ENCODE results near the gene FBXO31. TPM values are rescaled to one million over a fixed set of nuclear protein-coding genes. Genes with fewer than 3 reads are reported as not detected.

Gene FBXO31
- total and polyA plus RNA-seq, 2 donors (not counting 1 experiment from before 2014, with no cell fraction given) = 17.8 to 32.9 TPM

- no peak overlapping the region for H3K9ac ChIP-seq (ENCODE audit: low read length)
- H3K9me3 ChIP-seq (ENCODE audit: control extremely low read depth in 1 of 3, control insufficient read depth in 2 of 3, insufficient read depth in 1 of 3, low read length in 2 of 3) = no peaks in the 10 kb centered on the region
- 95% methylated on average over 11 of the region's 12 CpGs for WGBS (ENCODE audit: insufficient coverage)
- peaks cover 13% of the 10 kb centered on the region for H4K20me1 ChIP-seq (ENCODE audit: control insufficient read depth, insufficient read depth, low read length, poor library complexity, severe bottlenecking)
- H3K36me3 ChIP-seq (replicated peaks in 1 of 2; ENCODE audit: control extremely low read depth in 1 of 2, control insufficient read depth in 1 of 2, extremely low read depth in 1 of 2, insufficient read depth in 2 of 2, low read length in 1 of 2) = peaks cover 0 to 24% of the 10 kb centered on the region in 2 experiments
- H3K4me1 ChIP-seq (ENCODE audit: control insufficient read depth in 2 of 2, insufficient read depth in 2 of 2, low read length in 2 of 2) = peaks cover 0 to 4% of the 10 kb centered on the region in 2 donors
- POLR2A ChIA-PET = no interaction called here
- Mint-ChIP-seq H3K27me3 (no peaks in the 10 kb centered on the region), H3K9me3 (ENCODE audit: insufficient read depth) (no peaks in the 10 kb centered on the region), H3K4me1 (peaks cover 4% of the 10 kb centered on the region), H3K27ac (no peak overlapping the region), H3K4me3 (no peak overlapping the region)
- DNase-seq = no peak
- CTCF ChIA-PET = no interaction called here
- H3K27me3 ChIP-seq (replicated peaks in 1 of 4; ENCODE audit: control extremely low read depth in 1 of 4, control insufficient read depth in 3 of 4, insufficient read depth in 4 of 4, low read length in 3 of 4) = no peaks in the 10 kb centered on the region
- intact Hi-C loops (cut with micrococcal nuclease) = no loop called here
- TF ChIP-seq EZH2 (IDR thresholded peaks at IDR 0.05; ENCODE audit: borderline replicate concordance, insufficient read depth, low read depth, low read length, poor library complexity, severe bottlenecking) = no peak
- TF ChIP-seq, protein P1, sequence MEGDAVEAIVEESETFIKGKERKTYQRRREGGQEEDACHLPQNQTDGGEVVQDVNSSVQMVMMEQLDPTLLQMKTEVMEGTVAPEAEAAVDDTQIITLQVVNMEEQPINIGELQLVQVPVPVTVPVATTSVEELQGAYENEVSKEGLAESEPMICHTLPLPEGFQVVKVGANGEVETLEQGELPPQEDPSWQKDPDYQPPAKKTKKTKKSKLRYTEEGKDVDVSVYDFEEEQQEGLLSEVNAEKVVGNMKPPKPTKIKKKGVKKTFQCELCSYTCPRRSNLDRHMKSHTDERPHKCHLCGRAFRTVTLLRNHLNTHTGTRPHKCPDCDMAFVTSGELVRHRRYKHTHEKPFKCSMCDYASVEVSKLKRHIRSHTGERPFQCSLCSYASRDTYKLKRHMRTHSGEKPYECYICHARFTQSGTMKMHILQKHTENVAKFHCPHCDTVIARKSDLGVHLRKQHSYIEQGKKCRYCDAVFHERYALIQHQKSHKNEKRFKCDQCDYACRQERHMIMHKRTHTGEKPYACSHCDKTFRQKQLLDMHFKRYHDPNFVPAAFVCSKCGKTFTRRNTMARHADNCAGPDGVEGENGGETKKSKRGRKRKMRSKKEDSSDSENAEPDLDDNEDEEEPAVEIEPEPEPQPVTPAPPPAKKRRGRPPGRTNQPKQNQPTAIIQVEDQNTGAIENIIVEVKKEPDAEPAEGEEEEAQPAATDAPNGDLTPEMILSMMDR (IDR thresholded peaks at IDR 0.05) = no peak
- H3K4me2 ChIP-seq (replicated peaks; ENCODE audit: low read depth, low read length, poor library complexity, severe bottlenecking) = no peak overlapping the region
- H3K4me3 ChIP-seq (ENCODE audit: control extremely low read depth in 1 of 5, extremely low read depth in 1 of 5, insufficient read depth in 1 of 5, low read depth in 2 of 5, low read length in 4 of 5) = no peak overlapping the region
- H2AFZ ChIP-seq (ENCODE audit: insufficient read depth, low read depth, low read length, poor library complexity, severe bottlenecking) = no peak overlapping the region
- H3K27ac ChIP-seq (ENCODE audit: low read length in 2 of 2) = no peak overlapping the region
- peaks cover 5% of the 10 kb centered on the region for H3K79me2 ChIP-seq (ENCODE audit: control insufficient read depth, insufficient read depth, low read length)
- ATAC-seq (ENCODE audit: low read depth) = no peak
These were observed 54.7 kb downstream of the FBXO31 start for GRCh38 chr16:87328846-87329245.

DNA sequence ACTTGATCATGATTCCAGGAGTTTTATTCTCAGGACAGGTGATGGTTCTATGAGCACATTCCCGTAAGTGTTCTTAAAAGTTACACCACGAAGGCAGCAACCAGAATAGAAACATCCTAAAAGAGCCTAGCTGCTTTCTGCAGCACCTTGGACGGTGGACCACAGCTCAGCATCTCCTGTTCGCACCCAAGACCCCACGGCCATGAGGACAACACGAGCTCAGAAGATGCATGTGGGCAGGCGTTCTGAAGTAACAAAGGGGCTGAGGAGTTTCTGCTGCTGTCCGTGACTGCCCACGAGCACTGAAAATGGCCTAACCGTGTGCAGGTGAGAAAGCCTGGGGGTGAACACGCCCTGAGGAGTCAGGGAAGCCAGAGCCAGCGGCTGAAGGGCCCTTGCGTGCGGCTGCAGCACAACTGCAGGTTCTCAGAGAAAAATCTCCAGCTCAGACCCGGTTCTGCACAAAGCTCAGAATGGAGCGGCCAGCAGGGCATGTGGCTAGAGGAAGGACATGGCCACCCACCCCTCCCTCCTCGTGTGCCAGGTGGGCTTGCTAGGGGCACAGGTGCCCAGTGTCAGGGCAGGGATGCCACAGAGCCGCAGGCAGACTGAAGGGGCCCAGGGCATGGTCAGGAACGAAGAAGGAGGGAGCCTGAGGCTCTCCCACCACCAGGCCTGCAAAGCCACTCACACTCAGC is 55.6 kb downstream of the FBXO31 start:
- intact Hi-C loops (cut with micrococcal nuclease) = no loop called here
- H3K9ac ChIP-seq (ENCODE audit: low read length) = no peak overlapping the region
- Mint-ChIP-seq H3K27me3 (no peaks in the 10 kb centered on the region), H3K27ac (no peak overlapping the region), H3K4me1 (peaks cover 4% of the 10 kb centered on the region), H3K9me3 (ENCODE audit: insufficient read depth) (no peaks in the 10 kb centered on the region), H3K4me3 (no peak overlapping the region)
- TF ChIP-seq EZH2 (IDR thresholded peaks at IDR 0.05; ENCODE audit: borderline replicate concordance, insufficient read depth, low read depth, low read length, poor library complexity, severe bottlenecking) = no peak
- TF ChIP-seq, protein P1 (IDR thresholded peaks at IDR 0.05) = no peak
- no peaks in the 10 kb centered on the region for H3K9me3 ChIP-seq (ENCODE audit: control extremely low read depth in 1 of 3, control insufficient read depth in 2 of 3, insufficient read depth in 1 of 3, low read length in 2 of 3)
- H3K4me2 ChIP-seq (replicated peaks; ENCODE audit: low read depth, low read length, poor library complexity, severe bottlenecking) = no peak overlapping the region
- no peak for DNase-seq
- ChIA-PET CTCF (interaction anchor here (1.9 kb wide), 1 partner anchor 10 kb away, joined by 6 read pairs; the partner anchor contains the start of gene C16orf95), POLR2A (no interaction called here)
- peaks cover 5% of the 10 kb centered on the region for H3K79me2 ChIP-seq (ENCODE audit: control insufficient read depth, insufficient read depth, low read length)
- peaks cover 0 to 20% of the 10 kb centered on the region in 2 experiments for H3K36me3 ChIP-seq (replicated peaks in 1 of 2; ENCODE audit: control extremely low read depth in 1 of 2, control insufficient read depth in 1 of 2, extremely low read depth in 1 of 2, insufficient read depth in 2 of 2, low read length in 1 of 2)
- no peak overlapping the region for H3K27ac ChIP-seq (ENCODE audit: low read length in 2 of 2)
- 95% methylated on average over 19 of the region's 19 CpGs for WGBS (ENCODE audit: insufficient coverage)
- H3K4me1 ChIP-seq (ENCODE audit: control insufficient read depth in 2 of 2, insufficient read depth in 2 of 2, low read length in 2 of 2) = peaks cover 0 to 4% of the 10 kb centered on the region in 2 donors
- H4K20me1 ChIP-seq (ENCODE audit: control insufficient read depth, insufficient read depth, low read length, poor library complexity, severe bottlenecking) = peaks cover 13% of the 10 kb centered on the region
- H3K27me3 ChIP-seq (replicated peaks in 1 of 4; ENCODE audit: control extremely low read depth in 1 of 4, control insufficient read depth in 3 of 4, insufficient read depth in 4 of 4, low read length in 3 of 4) = no peaks in the 10 kb centered on the region
- H2AFZ ChIP-seq (ENCODE audit: insufficient read depth, low read depth, low read length, poor library complexity, severe bottlenecking) = no peak overlapping the region
- H3K4me3 ChIP-seq (ENCODE audit: control extremely low read depth in 1 of 5, extremely low read depth in 1 of 5, insufficient read depth in 1 of 5, low read depth in 2 of 5, low read length in 4 of 5) = no peak overlapping the region
- ATAC-seq (ENCODE audit: low read depth) = no peak
